Transverse colon (tissue), 3 donors: ENCODE results near the gene LGALS7.

Experiments
- EP300 ChIP-seq: sonication (generic); formaldehyde crosslinking; IDR thresholded peaks from one replicate; pipeline ENCODE4 v1.6.1; 2017; ENCODE audit warnings: antibody characterized with exemption, low read depth
- POLR2A ChIP-seq: fragments of 450-650 bp; IDR thresholded peaks from one replicate; pipeline ENCODE4 v1.6.1; 2016; ENCODE audit warnings: antibody characterized with exemption, mild to moderate bottlenecking, moderate library complexity
- TF ChIP-seq, protein P1 (sequence below), 5 experiments: fragments of 200-600 bp in 3 of 5; fragments of 450-650 bp in 2 of 5; sonication (generic) in 3 of 5; IDR thresholded peaks; 1 replicate in 2 of 5; 2 replicates in 3 of 5; pipeline ENCODE4 v1.5.1; 2016 to 2017; ENCODE audit warnings: antibody characterized with exemption in 5 of 5, inconsistent platforms in 3 of 5, mild to moderate bottlenecking in 2 of 5, moderate library complexity in 1 of 5

DNA sequence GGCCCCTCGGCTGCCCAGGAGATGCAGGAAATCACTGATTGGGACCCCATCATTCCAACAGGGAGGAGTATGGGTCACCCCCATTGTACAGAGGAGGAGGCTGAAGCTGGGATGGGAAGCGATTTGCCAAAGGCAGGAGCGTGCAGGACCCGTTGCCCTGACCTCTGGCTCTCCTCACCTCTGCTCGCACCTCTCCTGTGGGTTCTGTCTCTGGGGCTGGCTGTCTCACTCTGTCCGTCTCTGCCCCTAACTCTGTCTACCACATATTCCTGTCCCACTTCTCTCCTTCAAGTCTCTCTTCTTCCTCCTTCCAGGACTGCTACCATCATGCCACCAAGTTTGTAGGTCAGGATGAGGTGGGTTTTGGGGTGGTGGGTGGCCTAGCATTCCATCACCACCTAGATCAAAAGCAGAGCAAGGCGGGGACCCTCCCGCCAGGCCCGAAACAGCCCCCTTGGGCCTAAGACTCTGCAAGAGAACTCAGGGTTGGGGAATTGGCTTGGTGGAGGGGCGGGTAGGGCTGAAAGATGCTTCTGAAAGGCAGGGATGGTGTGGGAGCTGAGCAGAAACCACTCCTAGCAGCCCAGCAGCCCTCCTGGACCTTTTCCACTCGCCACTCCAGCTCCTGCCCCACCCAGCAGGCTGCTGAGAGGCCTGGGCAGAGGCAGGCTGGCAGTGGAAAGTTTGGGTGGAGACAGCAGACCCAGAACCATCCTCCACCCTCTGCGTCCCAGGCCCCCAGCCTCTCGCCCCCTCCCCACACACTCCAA lies 1.0 kb upstream of the LGALS7 start:
- no peak for TF ChIP-seq POLR2A
- TF ChIP-seq, protein P1, sequence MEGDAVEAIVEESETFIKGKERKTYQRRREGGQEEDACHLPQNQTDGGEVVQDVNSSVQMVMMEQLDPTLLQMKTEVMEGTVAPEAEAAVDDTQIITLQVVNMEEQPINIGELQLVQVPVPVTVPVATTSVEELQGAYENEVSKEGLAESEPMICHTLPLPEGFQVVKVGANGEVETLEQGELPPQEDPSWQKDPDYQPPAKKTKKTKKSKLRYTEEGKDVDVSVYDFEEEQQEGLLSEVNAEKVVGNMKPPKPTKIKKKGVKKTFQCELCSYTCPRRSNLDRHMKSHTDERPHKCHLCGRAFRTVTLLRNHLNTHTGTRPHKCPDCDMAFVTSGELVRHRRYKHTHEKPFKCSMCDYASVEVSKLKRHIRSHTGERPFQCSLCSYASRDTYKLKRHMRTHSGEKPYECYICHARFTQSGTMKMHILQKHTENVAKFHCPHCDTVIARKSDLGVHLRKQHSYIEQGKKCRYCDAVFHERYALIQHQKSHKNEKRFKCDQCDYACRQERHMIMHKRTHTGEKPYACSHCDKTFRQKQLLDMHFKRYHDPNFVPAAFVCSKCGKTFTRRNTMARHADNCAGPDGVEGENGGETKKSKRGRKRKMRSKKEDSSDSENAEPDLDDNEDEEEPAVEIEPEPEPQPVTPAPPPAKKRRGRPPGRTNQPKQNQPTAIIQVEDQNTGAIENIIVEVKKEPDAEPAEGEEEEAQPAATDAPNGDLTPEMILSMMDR (IDR thresholded peaks at IDR 0.05), result no peak
- no peak for TF ChIP-seq EP300
